ENCODE measurements around the gene TLDC2. TPM values are rescaled to one million over a fixed set of nuclear protein-coding genes. Genes with fewer than 3 reads are reported as not detected.

Gene TLDC2
- total and polyA plus RNA-seq, 2 of the 8 experiments (the other 6 are each of a cell fraction or from before 2014, with no cell fraction given) = 0.29 to 0.34 TPM

GRCh38 chr20:36917943-36918342, 42.0 kb downstream of the TLDC2 start:
- Histone ChIP-seq H2AK5ac (ENCODE audit: low read depth, low read length) (no peak overlapping the region), H3K27ac (ENCODE audit: low read depth, low read length) (no peak overlapping the region), H2BK5ac (ENCODE audit: low read depth, low read length) (no peak overlapping the region), H3K27me3 (replicated peaks in 1 of 4; ENCODE audit: control insufficient read depth in 3 of 4, extremely low read depth in 1 of 4, insufficient read depth in 3 of 4, low read length in 3 of 4) (no peaks in the 10 kb centered on the region), H3K4ac (replicated peaks; ENCODE audit: insufficient read length, low read depth, low read length) (no peak overlapping the region), H3K36me3 (ENCODE audit: control insufficient read depth in 2 of 4, insufficient read depth in 4 of 4, low read length in 3 of 4) (peaks cover 0 to 36% (median 2%) of the 10 kb centered on the region in 4 experiments; a peak in 6 of 8 replicates), H3K56ac (replicated peaks; ENCODE audit: insufficient read length, low read depth, low read length) (no peak overlapping the region), H3K18ac (ENCODE audit: extremely low read depth, low read length) (no peak overlapping the region), H2BK12ac (ENCODE audit: low read depth, low read length) (no peak overlapping the region), H3K79me2 (ENCODE audit: control insufficient read depth in 1 of 2, insufficient read depth in 2 of 2, low read length in 2 of 2) (no peaks in the 10 kb centered on the region), H4K8ac (ENCODE audit: extremely low read depth, insufficient read depth, low read length) (no peak overlapping the region), H2AFZ (ENCODE audit: low read length) (no peak overlapping the region), H2BK120ac (replicated peaks; ENCODE audit: low read depth, low read length) (no peak overlapping the region), H4K91ac (replicated peaks; ENCODE audit: insufficient read length, low read length) (no peak overlapping the region), H2BK20ac (ENCODE audit: low read length) (no peak overlapping the region), H4K20me1 (replicated peaks in 1 of 2; ENCODE audit: control insufficient read depth in 1 of 2, insufficient read depth in 2 of 2, low read length in 2 of 2) (no peaks in the 10 kb centered on the region), H3K14ac (ENCODE audit: insufficient read length) (no peak overlapping the region), H3K23ac (ENCODE audit: insufficient read length) (no peak overlapping the region), H4K5ac (ENCODE audit: insufficient read length, low read depth, low read length) (no peak overlapping the region), H3K9ac (replicated peaks in 1 of 4; ENCODE audit: extremely low read depth in 1 of 4, low read depth in 3 of 4, low read length in 3 of 4) (no peak overlapping the region), H3K4me2 (ENCODE audit: insufficient read depth in 1 of 2, low read depth in 2 of 2, low read length in 2 of 2) (no peak overlapping the region), H3K4me3 (ENCODE audit: extremely low read depth in 1 of 4, insufficient read depth in 2 of 4, low read depth in 3 of 4, low read length in 4 of 4) (no peak overlapping the region), H3K79me1 (ENCODE audit: low read depth, low read length) (no peaks in the 10 kb centered on the region), H3K9me3 (ENCODE audit: insufficient read depth in 2 of 2, low read depth in 1 of 2, low read length in 1 of 2) (no peaks in the 10 kb centered on the region), H2BK15ac (ENCODE audit: low read length) (no peak overlapping the region), H3K23me2 (ENCODE audit: low read depth, low read length) (no peaks in the 10 kb centered on the region), H3K4me1 (replicated peaks in 1 of 4; ENCODE audit: control insufficient read depth in 3 of 4, insufficient read depth in 4 of 4, low read length in 3 of 4) (no peaks in the 10 kb centered on the region)
- TF ChIP-seq CEBPB (IDR thresholded peaks at IDR 0.05; ENCODE audit: low read depth, low read length) = 0 out of 2 replicates have a peak, but pooled peaks have one; percentile 9
- no peak for TF ChIP-seq E2F6 (IDR thresholded peaks at IDR 0.05)
- no peak for DNase-seq (ENCODE audit: low read depth in 1 of 2, low spot score in 2 of 2)
- no peak for FAIRE-seq
- CTCF ChIA-PET (ENCODE audit: partially characterized antibody) = interaction anchor here (0.6 to 3.3 kb wide), 9 partner anchors 8 to 1326 kb away, joined by 3 to 15 read pairs (median 5); no protein-coding TSS in a partner anchor
- POLR2A ChIA-PET (ENCODE audit: partially characterized antibody) = no interaction called here

Measured in H1 (cell line).